GM10847 (cell line): Measurements from ENCODE around the gene CHMP3.

ENCODE experiments used
- POLR2A ChIP-seq: IDR thresholded peaks from 2 replicates; pipeline ENCODE4 v1.6.1; 2011; ENCODE audit not compliant: insufficient read length; ENCODE audit errors: extremely low read depth

Gene CHMP3

DNA sequence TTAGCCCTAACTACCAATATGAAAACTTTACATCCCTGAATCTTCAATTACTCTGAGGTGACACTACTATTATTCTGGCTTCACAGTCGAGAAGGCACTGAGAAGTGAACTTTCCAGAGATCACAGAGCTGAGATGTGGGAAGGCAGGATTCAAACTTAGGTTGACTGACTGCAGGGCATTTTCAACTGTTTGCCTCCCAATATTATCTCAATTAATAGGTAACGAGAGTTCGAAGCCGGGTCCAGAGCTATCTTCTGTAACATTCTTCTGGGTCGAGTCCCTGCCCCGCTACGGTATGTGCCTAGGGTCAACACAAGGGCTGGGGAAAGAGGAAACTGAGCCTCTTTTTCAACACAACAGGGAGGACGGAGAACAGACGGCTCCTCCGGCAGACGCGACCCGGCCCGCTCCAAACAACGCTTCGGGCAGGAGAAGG is 740 bp downstream of the CHMP3 start:
- TF ChIP-seq POLR2A, result peak; percentile 41

GRCh38 chr2:86557836-86558235 is 5.4 kb downstream of the CHMP3 start:
- no peak for TF ChIP-seq POLR2A

- TF ChIP-seq POLR2A, result no peak
Observed at GRCh38 chr2:86556508-86556907, 6.7 kb downstream of the CHMP3 start.

GRCh38 chr2:86552889-86553288 is 10.4 kb downstream of the CHMP3 start:
- TF ChIP-seq POLR2A, result no peak

- TF ChIP-seq POLR2A, result no peak
Observed at GRCh38 chr2:86543793-86544192, 19.4 kb downstream of the CHMP3 start.

- no peak for TF ChIP-seq POLR2A
Observed at GRCh38 chr2:86543335-86543734, 19.9 kb downstream of the CHMP3 start.

DNA sequence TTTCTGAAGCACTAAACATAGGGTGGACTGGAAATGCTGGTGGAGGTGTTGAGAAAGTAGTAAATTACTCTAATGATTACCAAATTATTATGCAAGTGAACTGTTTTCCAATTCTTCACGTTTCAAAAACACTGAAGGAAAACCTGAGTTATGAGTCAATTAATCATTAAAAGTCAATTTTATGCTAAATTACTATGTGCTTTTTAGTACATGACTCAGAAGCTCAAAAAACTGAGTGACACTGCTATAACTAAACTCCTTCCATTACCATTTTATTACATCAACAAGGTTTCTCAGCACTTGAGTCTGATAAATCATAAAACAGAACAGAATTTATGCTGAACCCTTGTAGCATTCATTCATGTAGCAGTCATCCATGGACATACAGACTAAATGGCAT is 20.4 kb downstream of the CHMP3 start:
- TF ChIP-seq POLR2A, result no peak

DNA sequence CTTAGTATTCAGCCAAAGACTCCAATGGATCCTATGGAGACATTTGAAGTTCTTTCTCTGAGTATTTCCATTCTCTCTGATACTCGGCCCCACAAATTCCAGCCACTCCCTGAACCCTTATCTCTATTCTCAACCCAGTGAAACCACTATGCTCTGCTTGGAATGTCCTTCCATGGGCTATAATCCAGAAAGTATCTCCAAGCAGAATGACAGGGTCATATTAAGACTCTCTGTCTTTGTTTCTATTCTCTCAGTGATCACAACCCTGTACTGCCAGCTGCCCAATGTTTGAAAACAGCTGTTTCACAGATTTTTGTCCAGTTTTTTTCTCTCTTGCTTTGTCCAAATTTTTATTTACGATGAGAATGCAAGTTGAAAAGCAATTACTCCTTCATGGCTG is 21.9 kb downstream of the CHMP3 start:
- TF ChIP-seq POLR2A, result no peak

- TF ChIP-seq POLR2A, result no peak
Observed at GRCh38 chr2:86533589-86533988, 29.7 kb downstream of the CHMP3 start.

- TF ChIP-seq POLR2A, result no peak
Observed at GRCh38 chr2:86525421-86526340, 37.6 kb downstream of the CHMP3 start.

- no peak for TF ChIP-seq POLR2A
Observed at GRCh38 chr2:86523491-86523890, 39.8 kb downstream of the CHMP3 start.

- TF ChIP-seq POLR2A, result no peak
Observed at GRCh38 chr2:86522711-86523110, 40.5 kb downstream of the CHMP3 start.

- no peak for TF ChIP-seq POLR2A
Observed at GRCh38 chr2:86521922-86522321, 41.3 kb downstream of the CHMP3 start.

DNA sequence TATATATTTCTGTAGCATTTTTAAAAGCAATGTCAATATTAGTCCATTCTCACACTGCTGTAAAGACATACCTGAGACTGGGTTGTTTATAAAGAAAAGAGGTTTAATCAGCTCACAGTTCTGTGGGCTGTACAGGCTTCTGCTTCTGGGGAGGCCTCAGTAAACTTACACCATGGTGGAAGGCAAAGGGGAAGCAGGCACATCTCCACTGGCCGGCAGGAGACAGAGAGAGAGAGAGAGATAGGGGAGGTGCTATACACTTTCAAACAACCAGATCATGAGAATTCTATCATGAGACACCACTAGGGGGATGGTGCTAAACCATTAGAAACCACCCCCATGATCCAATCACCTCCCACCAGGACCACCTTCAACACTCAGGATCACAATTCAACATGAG is 43.1 kb downstream of the CHMP3 start:
- TF ChIP-seq POLR2A, result no peak

GRCh38 chr2:86519349-86519748 is 43.9 kb downstream of the CHMP3 start:
- no peak for TF ChIP-seq POLR2A

DNA sequence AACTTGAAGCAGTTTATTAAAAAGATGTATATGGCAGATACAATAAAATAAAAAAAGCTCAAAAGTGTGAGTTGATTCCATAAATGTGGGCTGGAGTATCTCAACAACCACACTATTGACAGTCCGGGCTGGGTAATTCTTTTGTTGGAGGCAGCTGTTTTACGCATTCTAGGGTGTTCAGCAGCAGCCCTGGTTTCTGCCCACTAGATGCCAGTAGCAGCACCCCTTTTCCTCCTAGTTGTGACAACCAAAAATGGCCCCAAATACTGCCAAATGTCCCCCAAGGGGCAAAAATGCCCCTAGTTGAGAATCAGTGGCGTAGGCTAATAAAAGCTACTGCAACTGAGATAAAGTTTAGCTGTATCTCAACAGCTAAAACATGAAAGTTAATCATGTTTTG is 44.8 kb downstream of the CHMP3 start:
- TF ChIP-seq POLR2A, result no peak
